MCF 10A (cell line): ENCODE data around the gene OPCML. TPM values are rescaled to one million over a fixed set of nuclear protein-coding genes. Genes with fewer than 3 reads are reported as not detected.

Source experiments
- BruUV-seq: library from RNA; stranded (reverse); fragments of 400-500 nt; replicated peaks from 2 replicates; lab custom pipeline; 2021; lab: Mats Ljungman, UMichigan
- CTCF ChIA-PET: fragments of 300-600 bp; sonication (Branson Sonifier 250); formaldehyde crosslinking; extraction: SDS; loops from one replicate; lab custom pipeline; 2021; ENCODE audit warnings: antibody characterized with exemption, inconsistent platforms; lab: Yijun Ruan, JAX
- POLR2A ChIA-PET: fragments of 300-600, 350-650 bp; sonication (Branson Sonifier 250); formaldehyde crosslinking; extraction: SDS; loops from one replicate; lab custom pipeline; 2020; ENCODE audit warnings: antibody characterized with exemption, inconsistent platforms; lab: Yijun Ruan, JAX
- DNase-seq: peaks from one replicate; pipeline ENCODE4 v3.0.0-alpha.2; 2018; ENCODE audit not compliant: unreplicated experiment
- H3K27ac Mint-ChIP-seq: one replicate; pipeline ENCODE4 v1.8.0; 2022; ENCODE audit warnings: mild to moderate bottlenecking, low read depth, mixed read lengths; ENCODE audit not compliant: unreplicated experiment
- H3K27me3 Mint-ChIP-seq: one replicate; pipeline ENCODE4 v1.8.0; 2022; ENCODE audit warnings: mixed read lengths; ENCODE audit not compliant: insufficient read depth, unreplicated experiment
- H3K36me3 Mint-ChIP-seq: one replicate; pipeline ENCODE4 v1.8.0; 2022; ENCODE audit warnings: mild to moderate bottlenecking, moderate library complexity, mixed read lengths; ENCODE audit not compliant: insufficient read depth, unreplicated experiment
- H3K4me1 Mint-ChIP-seq: one replicate; pipeline ENCODE4 v1.8.0; 2022; ENCODE audit warnings: mixed read lengths; ENCODE audit not compliant: insufficient read depth, unreplicated experiment
- H3K4me3 Mint-ChIP-seq: one replicate; pipeline ENCODE4 v1.8.0; 2022; ENCODE audit warnings: mild to moderate bottlenecking, moderate library complexity, mixed read lengths; ENCODE audit not compliant: unreplicated experiment
- H3K9me3 Mint-ChIP-seq: one replicate; pipeline ENCODE4 v1.8.0; 2022; ENCODE audit warnings: mixed read lengths; ENCODE audit not compliant: unreplicated experiment
- CTCF ChIP-seq: fragments of 200-600 bp; IDR thresholded peaks from one replicate; pipeline ENCODE4 v1.8.0; 2022; ENCODE audit warnings: antibody characterized with exemption, mild to moderate bottlenecking; ENCODE audit not compliant: unreplicated experiment
- intact Hi-C: fragments of 100-400 bp; cut with micrococcal nuclease; formaldehyde crosslinking; loops from 2 replicates; pipeline ENCODE4 v1.14.1; 2022
- total RNA-seq: library from RNA; stranded (reverse); gene quantifications from 2 replicates; pipeline ENCODE4 v1.2.3, GENCODE V29; 2022

The OPCML gene
- total RNA-seq, 1 experiment from 2014 or later = not detected

- no peak for DNase-seq
- ChIA-PET CTCF (interaction anchor here (0.6 kb wide), 1 partner anchor 87 kb away, joined by 3 read pairs; no protein-coding TSS in a partner anchor), POLR2A (no interaction called here)
- no peaks in the 10 kb centered on the region for H3K36me3 Mint-ChIP-seq
- no TSS peak for BruUV-seq
- no peak overlapping the region for H3K4me3 Mint-ChIP-seq
- no peaks in the 10 kb centered on the region for H3K4me1 Mint-ChIP-seq
- no peaks in the 10 kb centered on the region for H3K27me3 Mint-ChIP-seq
- intact Hi-C loops = no loop called here
- H3K27ac Mint-ChIP-seq = no peak overlapping the region
- no peak for TF ChIP-seq CTCF
- H3K9me3 Mint-ChIP-seq = peaks cover 8% of the 10 kb centered on the region
Observed at GRCh38 chr11:132944569-132944944, 587.7 kb downstream of the OPCML start.

GRCh38 chr11:132943706-132944568 is 588.4 kb downstream of the OPCML start:
- BruUV-seq = no TSS peak
- no peaks in the 10 kb centered on the region for H3K27me3 Mint-ChIP-seq

GRCh38 chr11:132943357-132943705 is 589.0 kb downstream of the OPCML start:
- intact Hi-C loops = no loop called here
- H3K4me3 Mint-ChIP-seq = no peak overlapping the region

More at GRCh38 chr11:132943706-132944568, 588.4 kb downstream of the OPCML start:
- Mint-ChIP-seq H3K4me3 (no peak overlapping the region), H3K36me3 (no peaks in the 10 kb centered on the region), H3K9me3 (peaks cover 1% of the 10 kb centered on the region), H3K4me1 (no peaks in the 10 kb centered on the region), H3K27ac (no peak overlapping the region)
- ChIA-PET CTCF (interaction anchor here (0.6 kb wide), 3 partner anchors 86 to 205 kb away, joined by 3 read pairs; no protein-coding TSS in a partner anchor), POLR2A (no interaction called here)
- TF ChIP-seq CTCF = no peak
- intact Hi-C loops = no loop called here
- no peak for DNase-seq

More at GRCh38 chr11:132943357-132943705, 589.0 kb downstream of the OPCML start:
- POLR2A ChIA-PET = no interaction called here
- TF ChIP-seq CTCF = no peak
- no peaks in the 10 kb centered on the region for H3K36me3 Mint-ChIP-seq
- H3K27ac Mint-ChIP-seq = no peak overlapping the region
- no peaks in the 10 kb centered on the region for H3K27me3 Mint-ChIP-seq
- no TSS peak for BruUV-seq
- CTCF ChIA-PET = interaction anchor here (0.6 kb wide), 2 partner anchors 195 to 205 kb away, joined by 3 read pairs; no protein-coding TSS in a partner anchor
- H3K4me1 Mint-ChIP-seq = no peaks in the 10 kb centered on the region
- no peak for DNase-seq
- H3K9me3 Mint-ChIP-seq = no peaks in the 10 kb centered on the region
